Calu3 (cell line): Measurements from ENCODE around the gene H1-8. TPM values are rescaled to one million over a fixed set of nuclear protein-coding genes. Genes with fewer than 3 reads are reported as not detected.

Experiments used
- BruUV-seq: library from RNA; stranded (reverse); fragments of 400-500 nt; replicated peaks from 2 replicates; lab custom pipeline; 2021; lab: Mats Ljungman, UMichigan
- CTCF ChIA-PET: fragments of 300-600 bp; sonication (Branson Sonifier 250); formaldehyde crosslinking; loops from one replicate; lab custom pipeline; 2022; ENCODE audit warnings: antibody characterized with exemption; lab: Charles Lee
- DNase-seq: peaks from one replicate; pipeline ENCODE4 v3.0.0; 2022
- H3K27ac Mint-ChIP-seq: one replicate; pipeline ENCODE4 v1.8.0; 2022; ENCODE audit warnings: mixed read lengths; ENCODE audit not compliant: unreplicated experiment
- H3K27me3 Mint-ChIP-seq: one replicate; pipeline ENCODE4 v1.8.0; 2022; ENCODE audit warnings: mixed read lengths; ENCODE audit not compliant: unreplicated experiment
- H3K36me3 Mint-ChIP-seq: one replicate; pipeline ENCODE4 v1.8.0; 2022; ENCODE audit warnings: mild to moderate bottlenecking, moderate library complexity, mixed read lengths; ENCODE audit not compliant: insufficient read depth, unreplicated experiment
- H3K4me1 Mint-ChIP-seq: one replicate; pipeline ENCODE4 v1.8.0; 2022; ENCODE audit warnings: mild to moderate bottlenecking, low read depth, mixed read lengths; ENCODE audit not compliant: unreplicated experiment
- H3K4me3 Mint-ChIP-seq: one replicate; pipeline ENCODE4 v1.8.0; 2022; ENCODE audit warnings: mild to moderate bottlenecking, low read depth, moderate library complexity, mixed read lengths; ENCODE audit not compliant: unreplicated experiment
- H3K9me3 Mint-ChIP-seq: one replicate; pipeline ENCODE4 v1.8.0; 2022; ENCODE audit warnings: low read depth, mixed read lengths; ENCODE audit not compliant: unreplicated experiment
- intact Hi-C: fragments of 100-400 bp; cut with micrococcal nuclease; formaldehyde crosslinking; loops from one replicate; pipeline ENCODE4 v1.10.0; 2022; ENCODE audit not compliant: unreplicated experiment
- total RNA-seq: library from RNA; stranded (reverse); gene quantifications from 2 replicates; pipeline ENCODE4 v1.2.3, GENCODE V29; 2022
- TF ChIP-seq, protein P1 (sequence below): fragments of 200-600 bp; IDR thresholded peaks from one replicate; pipeline ENCODE4 v1.8.0; 2022; ENCODE audit warnings: antibody characterized with exemption; ENCODE audit not compliant: unreplicated experiment

H1-8 gene
- total RNA-seq, 1 experiment from 2014 or later, result not detected

DNA sequence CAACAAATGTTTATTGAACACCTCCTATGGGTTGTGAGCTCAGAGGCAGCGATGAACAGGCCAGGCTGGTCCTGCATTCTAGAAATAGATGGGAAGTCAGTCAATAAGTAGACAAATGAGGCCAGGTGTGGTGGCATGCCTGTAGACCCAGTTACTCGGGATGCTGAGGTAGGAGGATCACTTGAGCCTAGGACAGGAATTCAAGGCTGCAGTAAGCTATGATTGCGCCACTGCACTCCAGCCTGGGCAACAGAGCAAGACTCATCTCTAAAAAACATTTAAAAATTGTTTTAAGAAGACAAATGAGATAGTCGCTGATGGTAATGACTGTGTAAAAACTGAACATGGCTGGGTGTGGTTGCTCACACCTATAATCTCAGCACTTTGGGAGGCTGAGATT, 18.9 kb upstream of the H1-8 start:
- no peak overlapping the region for H3K4me3 Mint-ChIP-seq
- intact Hi-C loops, result no loop called here
- no TSS peak for BruUV-seq
- H3K4me1 Mint-ChIP-seq, result no peaks in the 10 kb centered on the region
- H3K36me3 Mint-ChIP-seq, result no peaks in the 10 kb centered on the region
- no peak overlapping the region for H3K27ac Mint-ChIP-seq
- DNase-seq, result no peak
- no peaks in the 10 kb centered on the region for H3K9me3 Mint-ChIP-seq
- TF ChIP-seq, protein P1, sequence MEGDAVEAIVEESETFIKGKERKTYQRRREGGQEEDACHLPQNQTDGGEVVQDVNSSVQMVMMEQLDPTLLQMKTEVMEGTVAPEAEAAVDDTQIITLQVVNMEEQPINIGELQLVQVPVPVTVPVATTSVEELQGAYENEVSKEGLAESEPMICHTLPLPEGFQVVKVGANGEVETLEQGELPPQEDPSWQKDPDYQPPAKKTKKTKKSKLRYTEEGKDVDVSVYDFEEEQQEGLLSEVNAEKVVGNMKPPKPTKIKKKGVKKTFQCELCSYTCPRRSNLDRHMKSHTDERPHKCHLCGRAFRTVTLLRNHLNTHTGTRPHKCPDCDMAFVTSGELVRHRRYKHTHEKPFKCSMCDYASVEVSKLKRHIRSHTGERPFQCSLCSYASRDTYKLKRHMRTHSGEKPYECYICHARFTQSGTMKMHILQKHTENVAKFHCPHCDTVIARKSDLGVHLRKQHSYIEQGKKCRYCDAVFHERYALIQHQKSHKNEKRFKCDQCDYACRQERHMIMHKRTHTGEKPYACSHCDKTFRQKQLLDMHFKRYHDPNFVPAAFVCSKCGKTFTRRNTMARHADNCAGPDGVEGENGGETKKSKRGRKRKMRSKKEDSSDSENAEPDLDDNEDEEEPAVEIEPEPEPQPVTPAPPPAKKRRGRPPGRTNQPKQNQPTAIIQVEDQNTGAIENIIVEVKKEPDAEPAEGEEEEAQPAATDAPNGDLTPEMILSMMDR, result no peak
- peaks cover 41% of the 10 kb centered on the region for H3K27me3 Mint-ChIP-seq
- CTCF ChIA-PET, result interaction anchor here (0.6 kb wide), 1 partner anchor 273 kb away, joined by 3 read pairs; no protein-coding TSS in a partner anchor

DNA sequence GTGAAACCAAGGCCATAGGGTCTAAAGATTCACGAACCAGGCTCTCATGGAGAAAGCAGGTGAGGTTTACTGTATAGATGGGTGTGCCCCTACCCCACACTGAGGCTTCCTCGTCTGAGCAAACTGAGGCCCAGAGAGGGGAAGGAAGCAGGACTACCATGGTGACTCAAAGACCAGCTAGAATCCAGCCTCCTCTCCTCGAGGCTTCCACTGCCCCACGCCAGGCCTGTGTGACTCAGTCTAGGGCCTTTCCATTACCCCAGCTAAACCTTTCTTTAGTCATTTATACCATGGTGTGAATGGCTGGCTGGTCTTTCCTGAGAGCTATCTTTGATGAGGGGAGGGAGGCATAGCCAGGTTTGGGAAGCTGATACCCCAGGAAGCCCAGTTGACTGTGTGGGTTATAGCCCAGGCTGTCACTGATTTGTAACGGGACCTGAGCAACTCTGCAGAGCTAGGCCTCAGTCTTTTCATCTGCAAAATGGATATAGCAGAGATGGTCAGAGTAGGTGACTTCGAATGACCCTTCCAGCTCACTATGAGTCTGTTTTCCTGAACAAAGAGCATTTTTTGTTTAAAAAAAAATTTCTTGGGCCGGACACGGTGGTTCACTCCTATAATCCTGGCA, 17.5 kb upstream of the H1-8 start:
- H3K27ac Mint-ChIP-seq, result no peak overlapping the region
- H3K36me3 Mint-ChIP-seq, result no peaks in the 10 kb centered on the region
- CTCF ChIA-PET, result interaction anchor here (0.8 kb wide), 1 partner anchor 149 kb away, joined by 3 read pairs; no protein-coding TSS in a partner anchor
- TF ChIP-seq, protein P1, result no peak
- no TSS peak for BruUV-seq
- H3K4me3 Mint-ChIP-seq, result no peak overlapping the region
- no peak for DNase-seq
- H3K9me3 Mint-ChIP-seq, result no peaks in the 10 kb centered on the region
- peaks cover 55% of the 10 kb centered on the region for H3K27me3 Mint-ChIP-seq
- intact Hi-C loops, result no loop called here
- peaks cover 5% of the 10 kb centered on the region for H3K4me1 Mint-ChIP-seq

DNA sequence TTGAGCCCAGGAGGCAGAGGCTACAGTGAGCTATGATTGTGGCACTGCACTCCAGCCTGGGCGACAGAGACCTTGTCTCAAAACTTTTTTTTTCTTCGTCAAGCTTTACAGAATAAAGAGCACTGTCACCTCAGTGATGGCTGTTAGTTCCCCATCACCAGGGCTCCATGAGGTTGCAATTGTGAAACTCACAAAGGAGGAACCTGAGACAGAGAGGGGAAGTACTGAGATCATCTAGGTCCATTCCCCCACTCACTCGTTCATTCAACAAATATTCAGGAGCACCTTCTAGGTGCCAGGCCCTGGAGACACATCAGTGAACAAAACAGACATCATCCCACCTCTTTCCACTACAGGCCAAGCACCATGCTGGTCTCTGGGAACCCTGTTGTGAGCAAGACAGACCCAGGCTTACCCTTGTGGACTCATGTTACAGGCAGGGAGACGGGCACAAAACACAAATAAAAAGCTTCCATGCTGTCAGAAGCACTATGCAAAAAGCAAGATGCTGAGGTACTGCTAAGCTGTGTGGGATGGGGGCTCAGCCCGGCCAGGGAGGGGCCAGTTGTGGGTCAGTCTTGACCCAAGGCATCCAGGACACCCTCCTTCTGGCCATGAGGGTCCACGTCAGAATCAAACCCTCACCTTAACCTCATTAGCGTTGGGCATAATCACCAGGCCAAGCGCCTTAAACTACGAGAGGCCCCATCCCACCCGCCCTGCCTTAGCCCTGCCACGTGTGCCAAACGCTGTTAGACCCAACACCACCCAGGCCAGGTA, 16.7 kb upstream of the H1-8 start:
- Mint-ChIP-seq H3K4me3 (no peak overlapping the region), H3K27me3 (peaks cover 63% of the 10 kb centered on the region), H3K36me3 (no peaks in the 10 kb centered on the region), H3K4me1 (peaks cover 8% of the 10 kb centered on the region), H3K27ac (no peak overlapping the region), H3K9me3 (no peaks in the 10 kb centered on the region)
- TF ChIP-seq, protein P1, result no peak
- CTCF ChIA-PET, result no interaction called here
- no TSS peak for BruUV-seq
- intact Hi-C loops, result no loop called here
- no peak for DNase-seq

DNA sequence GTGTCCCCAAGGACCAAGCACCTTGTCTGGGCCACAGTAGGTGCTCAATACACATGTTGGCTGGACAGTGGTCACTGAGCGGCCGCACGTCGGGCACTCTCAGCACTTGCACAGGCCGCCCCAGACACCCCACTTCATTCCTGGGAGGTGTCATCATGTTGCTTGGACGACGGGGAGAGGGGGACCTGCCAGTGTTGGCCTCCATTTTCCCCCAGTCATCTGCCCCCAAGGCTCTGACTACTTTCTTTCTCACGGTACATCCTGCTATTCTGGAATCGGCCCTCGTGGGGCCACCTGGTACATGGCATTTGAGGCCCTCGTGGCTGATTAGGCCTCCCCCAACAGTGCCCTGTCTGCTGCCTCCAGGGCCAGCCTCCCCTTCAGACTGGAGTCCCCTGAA, 15.7 kb upstream of the H1-8 start:
- intact Hi-C loops, result no loop called here
- Mint-ChIP-seq H3K4me3 (no peak overlapping the region), H3K27me3 (peaks cover 73% of the 10 kb centered on the region), H3K36me3 (no peaks in the 10 kb centered on the region), H3K27ac (no peak overlapping the region), H3K9me3 (no peaks in the 10 kb centered on the region), H3K4me1 (peaks cover 8% of the 10 kb centered on the region)
- BruUV-seq, result no TSS peak
- DNase-seq, result no peak
- TF ChIP-seq, protein P1, result no peak
- CTCF ChIA-PET, result no interaction called here
